Panc1 (cell line): Measurements from ENCODE around the gene DUSP19. TPM values are rescaled to one million over a fixed set of nuclear protein-coding genes. Genes with fewer than 3 reads are reported as not detected.

Source experiments
- ATAC-seq: fragments of 200-7000 bp; cut with Tn5 transposase; 2 replicates; pipeline ENCODE4 v1.9.1; 2020; ENCODE audit warnings: mild to moderate bottlenecking, moderate library complexity
- Bru-seq: library from RNA; stranded (reverse); fragments of 400-500 nt; gene quantifications from one replicate; lab custom pipeline; 2021; lab: Mats Ljungman, UMichigan
- BruChase-seq, 2 experiments: library from RNA; stranded (reverse); fragments of 400-500 nt; gene quantifications; one replicate each; lab custom pipeline; 2021; lab: Mats Ljungman, UMichigan
- BruUV-seq: library from RNA; stranded (reverse); fragments of 400-500 nt; replicated peaks from 2 replicates; lab custom pipeline; 2021; lab: Mats Ljungman, UMichigan
- CTCF ChIA-PET: fragments of 300-600 bp; sonication (Branson Sonifier 250); formaldehyde crosslinking; loops from one replicate; lab custom pipeline; 2022; ENCODE audit warnings: antibody characterized with exemption; lab: Charles Lee
- POLR2A ChIA-PET: fragments of 300-600 bp; sonication (Branson Sonifier 250); formaldehyde crosslinking; loops from one replicate; lab custom pipeline; 2022; ENCODE audit warnings: antibody characterized with exemption; lab: Charles Lee
- DNase-seq: peaks from one replicate; pipeline ENCODE4 v3.0.0-alpha.2; 2010; ENCODE audit warnings: low read depth, low spot score
- H3K27ac ChIP-seq: 2 replicates; pipeline ENCODE4 v1.5.1; 2011; ENCODE audit warnings: mild to moderate bottlenecking, low read length, inconsistent platforms
- H3K27me3 ChIP-seq: fragments of 200-500 bp; sonication (Bioruptor generic); 2 replicates; pipeline ENCODE4 v1.6.0; 2014; ENCODE audit warnings: low read length, inconsistent platforms; ENCODE audit not compliant: control insufficient read depth, insufficient read depth
- H3K36me3 ChIP-seq: fragments of 200-500 bp; sonication (Bioruptor generic); 2 replicates; pipeline ENCODE4 v1.5.1; 2014; ENCODE audit warnings: inconsistent platforms, mild to moderate bottlenecking, low read length, moderate library complexity; ENCODE audit not compliant: control insufficient read depth, insufficient read depth
- H3K4me1 ChIP-seq: 2 replicates; pipeline ENCODE4 v1.5.1; 2011; ENCODE audit warnings: inconsistent platforms, mild to moderate bottlenecking, low read length, moderate library complexity; ENCODE audit not compliant: control insufficient read depth, insufficient read depth
- H3K4me3 ChIP-seq, 2 experiments: 2 replicates each; pipeline ENCODE4 v1.5.1; 2011 to 2012; ENCODE audit warnings: low read depth in 2 of 2, low read length in 2 of 2, mild to moderate bottlenecking in 2 of 2, inconsistent platforms in 1 of 2, moderate library complexity in 1 of 2
- H3K9me3 ChIP-seq: fragments of 200-500 bp; sonication (Bioruptor generic); 2 replicates; pipeline ENCODE4 v1.5.1; 2014; ENCODE audit warnings: low read depth, mild to moderate bottlenecking, inconsistent platforms, low read length, moderate library complexity; ENCODE audit not compliant: control insufficient read depth, insufficient read depth
- CTCF ChIP-seq: fragments of 450-650 bp; IDR thresholded peaks from 2 replicates; pipeline ENCODE4 v1.5.1; 2017; ENCODE audit warnings: mild to moderate bottlenecking
- POLR2AphosphoS5 ChIP-seq: IDR thresholded peaks from 2 replicates; pipeline ENCODE4 v1.6.1; 2012; ENCODE audit warnings: mild to moderate bottlenecking, low read depth, low read length, moderate library complexity
- REST ChIP-seq, 2 experiments: IDR thresholded peaks; 2 replicates each; pipeline ENCODE4 v1.6.1; 2011 to 2012; ENCODE audit warnings: low read depth in 2 of 2, control low read depth in 1 of 2, low read length in 1 of 2, mild to moderate bottlenecking in 1 of 2, moderate library complexity in 1 of 2; ENCODE audit not compliant: insufficient read depth in 1 of 2
- SIN3A ChIP-seq: IDR thresholded peaks from 2 replicates; pipeline ENCODE4 v1.6.1; 2012; ENCODE audit warnings: low read depth, mild to moderate bottlenecking, low read length, moderate library complexity, borderline replicate concordance; ENCODE audit not compliant: insufficient read depth
- TCF7L2 ChIP-seq: IDR thresholded peaks from 2 replicates; pipeline ENCODE4 v1.6.1; 2011; ENCODE audit warnings: mild to moderate bottlenecking, low read depth, low read length, inconsistent platforms
- in situ Hi-C: cut with HindIII; loops from 2 replicates; pipeline ENCODE4 v1.10.0; 2016; ENCODE audit warnings: low sequenced_read_pairs, low pct_unique_long_range_greater_than_20kb
- intact Hi-C: fragments of 100-400 bp; cut with micrococcal nuclease; formaldehyde crosslinking; loops from one replicate; pipeline ENCODE4 v1.10.0; 2022; ENCODE audit not compliant: unreplicated experiment
- long read RNA-seq: library from polyadenylated mRNA; unstranded; transcript quantifications from one replicate; pipeline ENCODE4 v2.0.0, GENCODE V29; 2021; ENCODE audit not compliant: unreplicated experiment
- polyA plus RNA-seq: library from polyadenylated mRNA; unstranded; fragments of >200 nt; gene quantifications from one replicate; pipeline ENCODE4 v1.2.1, GENCODE V29; 2012; ENCODE audit warnings: missing spikeins; ENCODE audit not compliant: insufficient read length
- total RNA-seq: library from RNA; stranded (reverse); gene quantifications from one replicate; pipeline ENCODE4 v1.2.1, GENCODE V29; 2021; ENCODE audit not compliant: unreplicated experiment

Gene DUSP19
- total RNA-seq = 1.3 TPM
- polyA plus RNA-seq = 0.94 TPM
- Bru-seq, nascent RNA = percentile 36 among the genes with signal in this experiment
- BruChase-seq, experiment 1, labeled RNA remaining after a 2-hour chase = percentile 47 among the genes with signal in this experiment
- BruChase-seq, experiment 2, labeled RNA remaining after a 6-hour chase = percentile 54 among the genes with signal in this experiment
- long read RNA-seq, partial matches to known transcripts = 0 of 4 reads
- long read RNA-seq, other reads (novel, unspliced or antisense) = 4 of 4 reads

GRCh38 chr2:183078464-183079138 lies at the start of gene DUSP19:
Gene DUSP19 (plus strand): TSS chr2:183078747. CDS start chr2:183078934, 187 bp downstream.
- Histone ChIP-seq H3K4me1 (peaks cover 5% of the 10 kb centered on the region; the same call in 1 of the 2 replicates), H3K9me3 (no peaks in the 10 kb centered on the region), H3K4me3 (peak within 1 kb of the TSS; percentile 95), H3K27me3 (no peaks in the 10 kb centered on the region; the same call in 1 of the 2 replicates), H3K36me3 (no peaks in the 10 kb centered on the region), H3K27ac (peak within 1 kb of the TSS; percentile 92)
- ChIA-PET CTCF (no interaction called here), POLR2A (interaction anchor here (0.6 to 1.1 kb wide), 2 partner anchors 42 to 60 kb away, joined by 5 to 12 read pairs; no protein-coding TSS in a partner anchor)
- peak; percentile 79; the same call in 1 of the 2 replicates for TF ChIP-seq POLR2AphosphoS5
- TF ChIP-seq CTCF = no peak
- no peak; the same call in 1 of the 2 replicates for TF ChIP-seq TCF7L2
- TF ChIP-seq SIN3A = 0 out of 2 replicates have a peak, but pooled peaks have one; percentile 68
- TF ChIP-seq REST (IDR thresholded peaks at IDR 0.05; ENCODE audit: insufficient read depth in 1 of 2, low read depth in 2 of 2, low read length in 1 of 2) = no peak
- BruUV-seq = no TSS peak
- in situ Hi-C loops = no loop called here
- intact Hi-C loops = no loop called here
- DNase-seq (peak; percentile 93), ATAC-seq (peak; percentile 96)

- H3K27ac ChIP-seq = no peak overlapping the region
- H3K4me1 ChIP-seq = peaks cover 43% of the 10 kb centered on the region; the same call in 1 of the 2 replicates
- ChIA-PET POLR2A (interaction anchor here (0.7 kb wide), 2 partner anchors 12 to 28 kb away, joined by 4 to 5 read pairs; no protein-coding TSS in a partner anchor), CTCF (no interaction called here)
- no peaks in the 10 kb centered on the region for H3K27me3 ChIP-seq
- DNase-seq = no peak
- BruUV-seq = no TSS peak
- H3K9me3 ChIP-seq = no peaks in the 10 kb centered on the region
- in situ Hi-C loops = no loop called here
- H3K36me3 ChIP-seq = no peaks in the 10 kb centered on the region
- no peak for TF ChIP-seq REST (IDR thresholded peaks at IDR 0.05; ENCODE audit: insufficient read depth in 1 of 2, low read depth in 2 of 2, low read length in 1 of 2)
- TF ChIP-seq CTCF = no peak
- TF ChIP-seq TCF7L2 = no peak
- no peak for TF ChIP-seq POLR2AphosphoS5
- TF ChIP-seq SIN3A = no peak
- ATAC-seq = no peak
- intact Hi-C loops = no loop called here
- no peak overlapping the region for H3K4me3 ChIP-seq
Observed at GRCh38 chr2:183029219-183029618, 49.3 kb upstream of the DUSP19 start.
